ENCODE measurements around the gene PCSK6. TPM values are rescaled to one million over a fixed set of nuclear protein-coding genes. Genes with fewer than 3 reads are reported as not detected.

Gene PCSK6
- total RNA-seq, 1 donor from 2014 or later = 1.3 TPM

DNA sequence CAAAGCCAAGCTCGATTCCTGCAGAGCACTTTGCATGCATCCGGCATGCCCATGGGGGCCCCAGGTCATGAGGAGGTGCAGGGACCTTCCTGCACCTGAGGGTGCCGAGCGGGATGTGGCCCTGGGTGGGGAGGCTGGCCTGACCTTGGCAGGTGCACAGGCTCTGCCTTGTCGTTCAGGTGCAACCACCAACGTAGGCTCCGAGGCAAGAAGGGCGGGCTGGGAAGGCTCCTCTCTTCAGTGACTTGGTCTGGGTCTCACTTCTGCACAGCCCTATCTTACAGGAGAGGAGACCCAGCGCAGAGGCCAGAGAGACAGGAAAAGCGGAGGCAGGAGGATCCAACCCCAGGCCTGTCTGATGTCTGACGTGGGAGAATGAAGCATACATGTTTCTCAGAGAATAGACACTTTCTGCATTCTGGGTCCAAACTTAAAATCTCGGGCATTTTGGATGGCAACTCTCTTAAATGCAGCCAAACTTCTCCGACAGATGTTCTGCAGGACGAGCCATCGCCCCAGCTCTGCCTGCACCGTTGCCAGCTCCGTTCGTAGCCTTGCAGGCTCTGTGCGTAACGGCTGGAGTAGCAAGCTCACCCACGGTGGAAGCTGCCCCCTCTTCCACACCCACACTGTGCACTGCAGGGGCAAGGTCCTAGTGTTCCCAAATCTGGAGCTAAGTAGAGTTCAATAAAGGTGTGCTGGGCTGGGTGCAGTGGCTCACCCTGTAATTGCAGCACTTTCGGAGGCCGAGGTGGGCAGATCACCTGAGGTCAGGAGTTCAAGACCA is 133.6 kb downstream of the PCSK6 start:
- no peak overlapping the region for H3K4me3 ChIP-seq (ENCODE audit: insufficient read depth, low read depth, low read length)
- no peak overlapping the region for H3K27ac Mint-ChIP-seq (ENCODE audit: unreplicated experiment)
- no peak overlapping the region for H3K4me2 ChIP-seq (ENCODE audit: low read length)
- no peaks in the 10 kb centered on the region for H3K36me3 ChIP-seq (ENCODE audit: insufficient read depth, low read length)
- H3K4me1 ChIP-seq (ENCODE audit: insufficient read depth, low read length) = peaks cover 2% of the 10 kb centered on the region
- H3K27me3 Mint-ChIP-seq (ENCODE audit: low read depth, unreplicated experiment) = peaks cover 18% of the 10 kb centered on the region
- H3K36me3 Mint-ChIP-seq (ENCODE audit: low read depth, unreplicated experiment) = no peaks in the 10 kb centered on the region
- no peak overlapping the region for H2AFZ ChIP-seq (ENCODE audit: low read depth, low read length)
- no peak overlapping the region for H3K27ac ChIP-seq (ENCODE audit: low read depth, low read length)
- DNase-seq (ENCODE audit: low read depth) (no peak), FAIRE-seq (no peak)
- TF ChIP-seq EZH2 (IDR thresholded peaks at IDR 0.05; ENCODE audit: insufficient read depth, low read length) (no peak), CTCF (IDR thresholded peaks at IDR 0.05; ENCODE audit: insufficient read depth, low read depth, low read length) (no peak)
- H3K27me3 ChIP-seq (ENCODE audit: insufficient read depth, low read length) = no peaks in the 10 kb centered on the region
- H3K9ac ChIP-seq (ENCODE audit: low read length) = no peak overlapping the region
- no peaks in the 10 kb centered on the region for H3K9me3 ChIP-seq (ENCODE audit: insufficient read depth, low read depth, low read length)
- H3K79me2 ChIP-seq (ENCODE audit: insufficient read depth, low read length) = no peaks in the 10 kb centered on the region
- no peak overlapping the region for H3K4me3 Mint-ChIP-seq (ENCODE audit: unreplicated experiment)
- H4K20me1 ChIP-seq (ENCODE audit: insufficient read depth, low read length) = no peaks in the 10 kb centered on the region
- H3K9me3 Mint-ChIP-seq (ENCODE audit: unreplicated experiment) = peaks cover 1% of the 10 kb centered on the region
- peaks cover 14% of the 10 kb centered on the region for H3K4me1 Mint-ChIP-seq (ENCODE audit: low read depth, unreplicated experiment)

GRCh38 chr15:101354891-101355623 is 134.4 kb downstream of the PCSK6 start:
- Mint-ChIP-seq H3K9me3 (ENCODE audit: unreplicated experiment) (peaks cover under 1% of the 10 kb centered on the region), H3K4me3 (ENCODE audit: unreplicated experiment) (no peak overlapping the region), H3K4me1 (ENCODE audit: low read depth, unreplicated experiment) (peaks cover 14% of the 10 kb centered on the region), H3K36me3 (ENCODE audit: low read depth, unreplicated experiment) (no peaks in the 10 kb centered on the region), H3K27ac (ENCODE audit: unreplicated experiment) (no peak overlapping the region), H3K27me3 (ENCODE audit: low read depth, unreplicated experiment) (peaks cover 15% of the 10 kb centered on the region)
- H3K27me3 ChIP-seq (ENCODE audit: insufficient read depth, low read length) = no peaks in the 10 kb centered on the region
- H3K27ac ChIP-seq (ENCODE audit: low read depth, low read length) = no peak overlapping the region
- TF ChIP-seq EZH2 (IDR thresholded peaks at IDR 0.05; ENCODE audit: insufficient read depth, low read length) = no peak
- TF ChIP-seq CTCF (IDR thresholded peaks at IDR 0.05; ENCODE audit: insufficient read depth, low read depth, low read length) = no peak
- H3K79me2 ChIP-seq (ENCODE audit: insufficient read depth, low read length) = no peaks in the 10 kb centered on the region
- no peak overlapping the region for H2AFZ ChIP-seq (ENCODE audit: low read depth, low read length)
- no peak overlapping the region for H3K4me3 ChIP-seq (ENCODE audit: insufficient read depth, low read depth, low read length)
- FAIRE-seq = no peak
- peaks cover 2% of the 10 kb centered on the region for H3K4me1 ChIP-seq (ENCODE audit: insufficient read depth, low read length)
- no peaks in the 10 kb centered on the region for H3K9me3 ChIP-seq (ENCODE audit: insufficient read depth, low read depth, low read length)
- no peak for DNase-seq (ENCODE audit: low read depth)
- no peak overlapping the region for H3K4me2 ChIP-seq (ENCODE audit: low read length)
- no peak overlapping the region for H3K9ac ChIP-seq (ENCODE audit: low read length)
- no peaks in the 10 kb centered on the region for H4K20me1 ChIP-seq (ENCODE audit: insufficient read depth, low read length)
- no peaks in the 10 kb centered on the region for H3K36me3 ChIP-seq (ENCODE audit: insufficient read depth, low read length)
